NCI-H128 (cell line): ENCODE data around the gene ARHGAP4.

Experiments
- DNase-seq: peaks from one replicate; lab custom pipeline; 2025; ENCODE audit not compliant: unreplicated experiment; lab: John Stamatoyannopoulos, UW

ARHGAP4 gene

DNA sequence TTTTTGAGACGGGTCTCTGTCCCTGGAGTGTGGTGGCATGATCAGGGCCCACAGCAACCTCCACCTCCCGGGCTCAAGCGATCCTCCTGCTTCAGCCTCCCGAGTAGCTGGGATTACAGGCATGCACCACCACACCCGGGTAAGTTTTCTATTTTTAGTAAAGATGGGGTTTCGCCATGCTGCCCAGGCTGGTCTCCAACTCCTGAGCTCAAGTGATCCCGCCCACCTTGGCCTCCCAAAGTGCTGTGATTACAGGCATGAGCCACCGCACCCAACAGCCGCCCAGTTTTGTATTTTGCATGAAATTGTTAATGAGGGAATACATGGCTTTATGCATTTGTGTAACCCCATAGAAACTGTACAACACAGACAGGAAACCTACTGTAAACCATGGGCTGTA is 2.8 kb upstream of the ARHGAP4 start:
- DNase-seq, result no peak

DNA sequence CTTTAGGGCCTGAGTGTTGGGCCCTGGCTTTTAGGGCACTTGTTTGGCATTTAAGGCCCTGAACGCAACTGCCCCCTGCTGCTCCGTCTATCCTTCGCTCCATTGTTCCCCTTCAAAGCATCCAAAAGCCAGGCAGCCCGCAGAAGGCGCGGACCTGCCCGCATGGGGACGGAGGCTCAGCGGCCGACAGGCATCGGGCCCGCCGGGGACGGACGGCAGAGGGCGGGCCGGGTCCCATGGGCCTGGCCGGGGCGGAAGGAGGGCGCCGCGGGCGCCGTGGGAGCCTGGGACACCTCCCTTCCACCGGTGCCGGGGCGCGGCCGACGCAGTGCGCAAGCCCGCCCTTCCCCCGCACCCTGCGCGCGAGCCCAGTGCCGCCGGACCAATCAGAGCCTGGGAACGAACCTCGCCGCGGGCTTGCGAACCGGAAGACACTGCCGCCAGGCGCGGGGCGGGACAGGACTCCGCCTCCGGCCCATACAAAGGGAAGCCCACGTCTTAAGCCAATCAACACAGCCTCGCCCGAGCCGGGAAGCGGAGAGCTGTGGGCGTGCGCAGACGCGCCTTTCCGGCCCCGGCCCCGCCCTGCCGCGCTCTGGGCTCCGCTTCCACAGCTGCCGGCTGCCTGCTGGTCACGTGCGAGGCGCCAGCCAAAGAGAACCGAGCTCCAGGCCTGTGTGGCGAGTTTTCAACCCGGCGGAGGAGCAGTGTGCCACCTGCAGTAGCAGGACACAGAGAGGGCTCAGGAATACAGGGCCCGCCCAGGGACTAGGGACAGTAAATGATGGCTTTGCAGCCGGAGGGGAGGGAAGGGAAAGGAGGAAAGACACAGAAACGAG is 2.1 kb upstream of the ARHGAP4 start:
- DNase-seq, result peak; percentile 90

DNA sequence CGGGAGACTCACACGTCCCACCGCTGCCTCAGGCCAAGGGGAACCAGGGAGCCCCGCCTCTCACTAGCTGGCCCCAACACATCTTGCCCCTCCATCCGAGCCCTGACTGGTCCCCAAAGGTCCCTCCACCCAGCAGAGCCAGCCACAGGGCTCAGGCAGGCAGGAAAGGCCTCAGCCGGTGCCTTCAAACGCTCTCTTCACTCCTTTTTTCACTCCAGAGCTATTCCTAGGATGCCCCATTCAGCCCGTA is 1.5 kb upstream of the ARHGAP4 start:
- no peak for DNase-seq

DNA sequence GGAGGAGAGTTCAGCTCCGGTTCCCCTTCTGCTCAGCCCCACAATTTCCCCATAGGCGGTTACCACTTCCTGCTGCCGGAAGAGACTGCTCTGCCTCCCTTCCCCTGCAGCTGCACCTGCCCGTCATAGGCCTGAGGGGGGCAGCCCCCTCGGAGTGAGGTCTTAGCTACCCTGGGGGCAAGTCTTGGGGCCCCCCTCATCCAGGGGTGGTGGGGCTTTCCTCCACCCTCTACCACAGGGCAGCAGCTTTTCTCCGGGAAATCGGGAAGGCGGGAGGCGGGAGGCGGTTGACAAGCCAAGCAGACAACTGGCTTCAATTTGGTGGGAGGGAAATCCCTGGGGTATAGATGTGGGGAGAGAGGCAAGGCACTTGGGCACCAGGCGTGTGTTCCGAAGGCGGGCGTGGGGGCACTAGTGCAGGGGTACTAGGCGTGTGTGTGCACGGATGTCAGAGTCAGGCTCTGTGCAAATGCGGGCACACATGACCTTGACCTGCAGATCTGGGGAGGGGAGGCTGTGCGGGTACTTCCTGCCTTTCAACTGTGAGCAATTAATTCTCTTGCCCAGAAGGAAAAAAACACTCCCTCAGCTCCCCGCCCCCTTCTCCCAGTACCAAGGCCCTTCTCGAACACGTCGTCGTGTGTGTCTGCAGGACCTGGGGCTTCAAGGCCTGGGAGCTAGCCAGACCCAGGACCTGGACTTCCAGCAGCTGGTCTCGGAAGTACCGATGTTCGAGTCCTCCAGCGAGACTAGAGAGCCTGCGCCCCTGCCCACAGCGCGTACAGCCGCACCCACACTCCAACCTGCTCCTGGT is 1.0 kb upstream of the ARHGAP4 start:
- DNase-seq, result no peak

DNA sequence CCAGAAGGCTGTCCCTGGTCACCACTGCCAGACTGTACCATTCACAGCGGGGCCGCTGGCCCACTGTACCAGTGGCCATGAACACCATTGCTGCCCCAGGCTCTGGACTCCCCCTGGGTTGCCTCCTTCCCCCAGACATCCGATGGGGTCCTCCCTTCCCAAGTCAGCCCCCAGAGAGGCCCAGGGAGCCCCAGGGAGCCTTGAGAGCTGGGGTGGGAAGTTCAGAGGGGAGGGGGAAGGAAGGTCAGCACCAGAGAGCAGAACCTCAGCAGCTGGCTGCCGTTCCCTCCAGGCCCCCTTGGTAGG is 441 bp upstream of the ARHGAP4 start:
- DNase-seq, result no peak

DNA sequence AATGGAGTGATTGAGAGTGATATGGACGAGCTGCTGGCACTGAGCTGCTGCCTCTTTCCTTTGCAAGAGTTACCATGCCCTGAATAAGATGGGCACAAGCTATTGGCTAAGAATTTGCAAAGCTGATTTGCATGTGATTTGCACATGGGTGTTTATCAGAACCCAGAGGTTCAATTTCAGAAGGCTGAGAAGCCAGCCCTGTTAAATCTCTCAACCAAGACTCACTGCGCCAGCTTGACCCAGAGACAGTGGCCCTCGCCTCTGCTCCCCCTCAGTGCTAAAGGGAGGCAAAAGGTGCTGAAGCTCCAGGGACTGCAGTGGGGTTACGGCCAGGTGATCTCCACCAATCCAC is 701 bp downstream of the ARHGAP4 start:
- no peak for DNase-seq

DNA sequence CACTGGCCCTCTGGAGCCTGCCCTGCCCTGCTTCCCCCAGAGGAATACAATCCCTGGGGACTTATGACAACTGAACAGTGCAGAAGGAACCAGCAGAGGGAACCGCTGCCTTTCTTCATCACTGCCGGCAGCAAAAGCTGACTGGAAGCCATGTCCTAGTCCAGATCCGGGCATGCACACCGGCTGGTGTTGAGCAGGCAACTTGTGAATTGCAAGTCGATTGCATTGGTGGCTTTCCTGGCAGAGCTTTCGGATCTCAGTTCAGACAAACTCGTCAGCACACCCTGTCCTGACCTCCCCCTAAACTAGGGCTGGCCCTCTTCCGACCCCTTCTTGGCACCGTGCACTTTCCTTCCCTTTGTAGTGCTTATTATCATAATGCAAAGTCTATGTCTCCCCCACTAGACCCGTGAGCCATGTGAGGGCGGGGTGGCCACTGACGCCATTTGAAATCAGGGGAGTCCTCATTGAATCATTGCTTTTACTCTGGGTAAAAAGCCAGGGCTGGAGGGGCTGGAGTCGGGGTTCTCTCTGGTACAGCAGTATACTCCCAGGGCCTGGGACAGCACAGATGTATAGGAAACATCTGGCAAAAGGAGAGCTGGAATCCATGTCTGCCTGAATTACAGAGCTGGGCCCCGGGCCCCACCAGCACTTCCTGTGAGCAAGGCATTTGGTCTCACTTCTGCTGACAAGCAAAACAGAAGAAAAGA is 1.8 kb downstream of the ARHGAP4 start:
- DNase-seq, result no peak

DNA sequence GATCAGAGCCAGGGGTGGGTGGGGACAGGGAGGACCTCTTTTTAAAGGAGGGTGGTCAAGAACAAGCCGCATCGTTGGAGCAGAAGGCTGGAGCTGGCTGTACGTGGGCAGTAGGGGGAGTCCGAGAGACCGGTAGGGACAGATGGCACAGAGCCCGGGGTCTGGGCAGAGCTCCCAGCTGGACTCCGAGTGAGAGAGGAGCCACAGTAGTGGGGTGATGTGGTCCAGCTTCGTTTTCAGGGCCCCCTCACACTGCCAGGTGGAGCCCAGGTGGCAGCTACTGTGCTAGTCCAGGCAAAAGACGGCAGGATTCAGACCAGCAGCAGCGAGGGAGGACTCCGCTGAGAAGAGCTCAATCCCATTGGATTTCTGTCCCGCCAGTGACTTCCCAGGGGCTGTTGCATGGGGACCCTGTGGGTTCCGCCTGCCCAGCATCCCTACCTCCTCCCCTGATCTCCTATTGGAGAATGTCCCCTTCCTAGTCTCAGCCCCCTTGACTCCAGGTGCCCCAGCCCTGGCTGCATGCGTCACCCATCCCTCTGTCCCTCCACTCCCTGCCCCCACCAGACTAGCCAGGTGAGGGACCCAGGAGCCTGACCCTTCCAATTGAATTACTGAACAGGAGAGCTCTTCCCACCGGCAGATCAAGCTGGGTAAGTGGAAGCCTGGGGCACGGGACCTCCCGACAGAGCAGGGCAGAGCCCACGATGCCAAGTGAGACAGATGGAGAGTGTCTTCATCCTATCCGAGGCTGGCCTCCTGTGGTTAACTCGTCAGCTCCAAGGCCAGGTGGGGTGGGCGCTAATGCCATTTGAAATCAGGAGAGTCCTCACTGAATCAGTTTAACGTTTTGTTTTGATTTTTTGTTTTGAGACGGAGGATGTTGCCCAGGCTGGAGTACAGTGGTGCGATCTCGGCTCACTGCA is 2.9 kb downstream of the ARHGAP4 start:
- no peak for DNase-seq

DNA sequence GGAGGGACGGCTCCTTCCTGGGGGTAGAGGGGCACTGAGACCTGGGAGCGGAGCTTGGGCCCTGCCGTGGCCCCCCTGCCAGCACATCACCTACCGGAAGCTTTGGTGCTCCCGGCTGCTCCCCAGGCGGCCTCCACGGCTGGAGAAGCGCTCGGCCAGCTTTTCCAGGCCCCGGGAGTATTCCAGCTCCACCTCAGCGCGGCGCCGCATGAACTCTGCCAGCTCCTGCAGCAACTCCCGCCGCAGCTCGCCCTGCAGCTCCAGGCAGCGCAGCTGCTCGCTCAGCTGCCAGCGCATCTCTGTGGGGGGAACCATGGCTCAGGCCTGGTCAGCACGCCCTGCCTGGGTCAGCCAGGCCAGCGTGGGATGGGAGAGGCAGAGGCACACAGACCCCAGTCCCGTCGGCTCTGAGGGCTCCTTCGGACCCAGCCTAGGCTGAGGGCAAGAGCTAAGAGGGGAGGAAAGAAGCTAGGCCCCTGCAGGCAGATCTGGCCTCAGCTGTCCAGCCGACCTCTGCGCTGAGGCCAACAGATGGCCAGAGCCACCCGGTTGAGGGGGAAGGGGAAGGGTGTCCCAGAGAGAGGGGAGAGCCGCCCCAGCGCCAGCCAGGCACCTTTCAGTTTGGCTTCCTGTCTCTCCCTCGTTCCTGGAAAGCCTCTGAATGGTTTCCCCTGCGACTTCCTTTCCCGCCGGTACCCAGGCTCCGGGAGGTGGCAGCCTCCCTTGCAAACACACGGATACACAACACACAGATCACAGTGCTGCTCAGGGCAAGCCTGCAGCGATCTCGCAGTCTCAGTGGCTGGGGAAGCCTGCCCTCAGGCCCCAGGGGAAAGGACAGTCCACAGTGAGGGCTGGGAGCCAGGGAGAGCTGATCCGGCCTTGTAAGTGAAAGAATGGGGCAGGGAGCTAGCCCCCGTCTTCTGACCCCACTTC is 4.3 kb downstream of the ARHGAP4 start:
- no peak for DNase-seq

DNA sequence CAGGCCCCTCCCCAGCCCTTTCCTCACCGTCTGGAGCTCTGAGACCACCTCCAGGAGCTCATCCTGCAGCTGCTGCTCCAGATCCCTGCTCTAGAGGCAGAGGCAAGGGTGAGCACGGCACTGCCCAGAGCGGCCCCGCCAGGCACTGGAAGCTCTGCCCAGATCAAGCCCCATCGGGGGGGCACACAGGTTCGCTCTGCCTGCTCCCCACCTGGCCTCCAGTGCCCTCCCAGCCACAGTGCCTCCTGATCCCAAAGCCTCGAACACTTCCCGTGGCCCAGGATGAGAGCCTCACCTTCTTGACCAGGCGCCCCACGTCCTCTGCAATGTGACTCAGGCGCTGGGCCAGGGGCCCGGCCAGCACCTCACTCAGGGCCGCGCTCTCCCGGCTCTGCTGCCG is 5.0 kb downstream of the ARHGAP4 start:
- no peak for DNase-seq

DNA sequence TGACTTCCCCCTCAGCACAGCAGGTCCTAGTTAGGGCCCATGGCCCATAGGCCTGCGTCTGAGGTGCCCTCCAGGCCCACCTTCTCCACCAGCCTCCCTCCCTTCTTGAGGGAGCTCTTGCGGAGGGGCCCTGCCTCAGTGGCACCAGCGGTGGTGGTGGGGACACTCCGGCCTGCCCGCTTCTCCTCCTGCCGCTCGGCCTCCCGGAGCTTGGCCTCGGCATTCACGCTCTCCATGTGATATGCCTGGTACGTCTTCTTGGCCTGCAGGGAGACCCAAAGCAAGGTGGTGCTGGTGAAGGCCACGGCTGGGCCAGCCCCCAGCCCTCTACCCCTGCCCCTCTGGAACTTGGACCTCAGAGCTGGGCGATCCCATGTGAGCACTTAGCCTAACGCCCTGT is 5.5 kb downstream of the ARHGAP4 start:
- no peak for DNase-seq

DNA sequence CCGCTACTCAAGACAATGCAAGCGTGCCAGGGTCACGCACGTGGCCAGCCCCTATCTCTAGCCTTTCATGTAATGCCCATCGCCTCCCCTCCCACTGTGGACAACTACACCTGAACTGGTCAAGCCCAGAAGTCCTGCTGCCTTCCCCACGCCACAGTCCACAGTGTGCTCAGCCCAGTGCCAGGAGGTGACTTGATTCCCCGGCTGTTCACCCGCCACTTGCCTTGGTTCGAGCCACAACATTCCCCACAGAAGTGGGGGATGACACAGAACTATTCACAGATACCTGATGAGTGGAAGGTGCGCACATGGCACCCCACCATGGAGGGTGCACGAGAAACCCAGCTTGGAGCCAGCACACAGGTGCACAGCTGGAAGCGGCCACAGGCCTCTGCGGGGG is 6.8 kb downstream of the ARHGAP4 start:
- DNase-seq, result no peak

DNA sequence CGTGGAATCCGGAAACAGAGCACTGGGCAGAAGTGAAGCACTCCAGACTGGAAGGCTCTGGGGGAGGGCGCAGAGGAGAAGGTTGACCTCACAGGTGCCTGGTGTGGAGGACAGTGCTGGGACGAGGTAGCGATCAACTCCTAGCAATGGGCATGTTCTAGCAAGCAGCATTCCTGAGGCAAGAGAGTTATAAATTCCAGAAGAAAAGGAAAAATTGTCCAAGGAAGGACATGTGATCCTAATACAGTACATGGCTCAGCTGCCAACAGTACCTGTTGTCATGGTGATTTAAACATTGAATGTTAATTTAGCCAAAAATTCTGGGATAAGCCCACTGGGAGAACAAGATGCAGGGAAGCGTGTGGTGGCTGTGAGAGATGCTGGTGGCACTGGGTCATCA is 8.2 kb downstream of the ARHGAP4 start:
- DNase-seq, result no peak

DNA sequence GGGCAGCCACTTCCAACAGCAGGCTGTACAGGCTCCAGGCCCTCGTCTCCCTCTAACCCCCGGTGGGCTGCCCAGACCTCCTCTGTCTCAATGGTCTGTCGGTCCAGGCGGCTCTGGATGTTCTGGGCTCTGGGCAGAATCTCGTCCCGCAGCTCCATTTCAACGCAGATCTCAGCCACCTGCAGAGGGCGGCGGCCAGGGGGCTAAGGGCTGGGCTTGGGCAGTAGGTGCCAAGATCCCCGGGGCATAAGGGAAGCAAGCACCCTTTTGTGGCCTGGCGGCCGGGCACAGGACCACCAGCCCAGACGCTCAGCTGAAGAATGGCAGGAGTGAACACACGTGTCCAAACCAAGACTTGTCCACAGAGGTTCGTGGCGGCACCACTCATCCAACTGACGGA is 12.4 kb downstream of the ARHGAP4 start:
- no peak for DNase-seq

DNA sequence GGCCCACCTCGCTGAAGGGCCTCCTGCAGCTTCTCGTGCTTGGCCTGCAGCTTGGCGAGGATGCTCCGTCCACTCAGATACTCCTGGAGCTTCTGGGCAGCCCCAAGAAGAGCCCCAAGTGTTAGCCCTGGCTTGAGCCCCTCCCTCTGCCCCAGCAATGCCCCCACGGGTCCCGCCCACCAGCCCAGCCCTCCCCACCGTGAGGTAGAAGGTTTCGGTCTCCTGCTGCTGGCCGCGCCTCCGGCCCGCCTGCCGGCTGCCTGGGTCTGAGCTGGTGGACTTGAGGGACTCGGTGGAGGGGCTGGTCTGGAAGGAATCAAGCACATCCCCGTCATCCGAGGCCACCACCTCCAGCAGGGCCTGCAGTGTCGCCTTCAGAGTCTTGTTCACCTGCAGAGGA is 12.9 kb downstream of the ARHGAP4 start:
- no peak for DNase-seq

DNA sequence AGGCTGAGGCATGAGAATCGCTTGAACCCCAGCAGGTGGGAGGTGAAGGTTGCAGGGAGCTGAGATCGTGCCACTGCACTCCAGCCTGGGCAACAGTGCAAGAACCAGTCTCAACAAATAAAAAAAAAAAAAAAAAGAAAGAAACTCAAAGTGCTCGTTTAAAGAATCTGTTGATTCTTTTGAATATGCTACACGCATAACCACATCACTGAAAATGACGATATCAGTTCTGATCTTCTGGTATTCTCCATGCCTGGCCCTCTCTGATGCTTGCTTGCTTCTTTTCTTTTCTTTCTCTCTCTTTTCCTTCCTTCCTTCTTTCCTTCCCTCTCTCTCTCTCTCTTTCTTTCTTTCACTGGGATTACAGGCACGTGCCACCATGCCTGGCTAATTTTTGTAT is 14.3 kb downstream of the ARHGAP4 start:
- no peak for DNase-seq

DNA sequence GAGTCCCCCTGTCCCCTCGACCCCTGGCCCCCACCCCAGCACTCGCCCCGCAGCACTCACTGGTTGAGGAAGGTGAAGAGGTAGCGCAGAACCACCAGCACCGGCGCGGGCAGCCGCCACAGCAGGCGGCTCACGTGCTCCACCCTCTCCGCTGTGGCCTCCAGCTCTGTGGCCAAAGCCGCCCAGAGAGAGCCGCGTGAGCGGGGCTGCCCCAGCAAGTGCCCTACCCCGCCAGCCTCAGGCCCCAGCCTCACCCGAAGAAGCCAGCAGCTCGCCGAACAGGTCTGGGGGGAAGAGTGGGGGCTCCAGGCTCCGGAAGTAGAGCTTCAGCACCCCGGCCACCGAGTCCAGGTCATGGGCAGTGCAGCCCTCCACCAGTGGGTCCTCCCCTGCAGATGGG is 15.6 kb downstream of the ARHGAP4 start:
- DNase-seq, result no peak

DNA sequence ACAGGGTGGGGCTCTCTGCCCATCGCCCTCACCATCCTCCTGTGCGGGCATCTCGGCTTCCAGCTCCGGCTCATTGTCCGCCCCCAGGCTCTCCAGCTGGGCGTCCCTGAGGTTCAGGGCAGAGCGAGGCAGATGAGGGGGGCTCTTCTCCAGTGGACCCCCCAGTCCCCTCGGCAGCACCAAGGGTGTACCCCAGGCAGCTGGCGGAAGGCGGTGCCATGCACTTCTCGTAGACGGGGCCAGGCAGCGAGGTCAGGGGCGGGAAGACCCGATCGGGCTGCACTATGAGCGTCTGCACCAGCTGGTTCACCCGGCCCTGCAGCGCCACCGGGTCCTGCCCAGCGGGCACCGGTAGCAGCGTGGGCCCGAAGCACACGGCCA is 16.1 kb downstream of the ARHGAP4 start:
- no peak for DNase-seq

DNA sequence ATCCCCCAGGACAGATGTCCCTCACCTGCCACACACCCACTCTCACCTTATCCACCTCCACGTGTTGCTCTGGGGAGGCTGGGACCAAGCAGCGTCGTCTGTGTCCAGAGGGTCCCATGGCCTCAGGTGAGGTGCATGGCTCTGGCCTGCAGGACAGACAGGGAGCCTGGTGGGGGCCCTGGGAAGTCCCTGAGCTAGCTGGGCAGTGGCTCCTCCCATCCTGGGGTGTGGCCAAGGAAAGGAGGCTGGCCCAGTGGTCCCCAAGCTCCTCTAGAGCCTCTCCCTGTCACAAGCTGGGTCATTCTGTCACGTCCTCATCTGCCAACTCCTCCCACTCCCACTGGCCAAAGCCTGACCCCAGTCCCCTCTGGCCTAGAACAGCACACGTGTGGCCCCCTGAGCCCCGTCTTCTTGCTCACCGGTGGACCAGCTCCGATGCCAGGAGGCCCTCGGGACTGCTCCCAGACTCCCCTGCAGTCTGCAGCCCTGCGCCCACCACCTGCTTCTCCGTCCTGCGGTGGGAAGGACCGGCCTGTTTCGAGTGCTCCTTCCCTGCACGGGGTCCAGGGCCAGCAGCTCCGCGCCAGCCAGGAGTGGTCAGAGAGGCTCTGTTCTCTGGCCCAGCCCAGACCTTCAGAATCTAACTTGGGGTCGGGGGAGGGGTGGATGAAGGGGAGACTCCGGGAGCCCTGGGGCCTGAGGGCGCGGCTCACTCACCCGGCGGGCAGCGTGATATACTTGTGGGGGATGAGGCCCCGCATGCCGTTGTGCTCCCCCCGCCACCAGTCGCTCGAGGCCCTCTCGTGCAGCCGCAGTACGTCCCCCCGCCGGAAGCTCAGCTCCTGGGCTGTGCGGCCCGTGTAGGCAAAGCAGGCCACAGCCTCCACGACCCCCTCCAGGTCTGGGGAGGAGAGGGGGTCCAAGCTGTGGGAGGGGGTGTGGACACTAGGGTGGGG is 16.8 kb downstream of the ARHGAP4 start:
- no peak for DNase-seq
